Esophagus squamous epithelium (tissue), 5 donors: ENCODE data around the gene CCM2. TPM values are rescaled to one million over a fixed set of nuclear protein-coding genes. Genes with fewer than 3 reads are reported as not detected.
A peak's percentile ranks its signal among the peaks of the same experiment; 100 is the strongest.

Experiments used
- DNase-seq: peaks from one replicate; lab custom pipeline; 2025; lab: John Stamatoyannopoulos, UW
- H3K27ac ChIP-seq, 4 donors: fragments of 200-600 bp; sonication (generic); one replicate each; pipeline ENCODE4 v1.5.1; 2016 to 2019; ENCODE audit warnings: mild to moderate bottlenecking in 1 of 4
- H3K27me3 ChIP-seq, 4 donors: fragments of 200-600 bp; sonication (generic); 1 replicate in 3 of 4; 2 replicates in 1 of 4; pipeline versions ENCODE4 v1.5.1 to v1.6.0; 2017 to 2021; ENCODE audit warnings: antibody characterized with exemption in 1 of 4
- H3K36me3 ChIP-seq, 3 donors: fragments of 200-600 bp; sonication (generic); one replicate each; pipeline ENCODE4 v1.5.1; 2016 to 2019
- H3K4me1 ChIP-seq, 3 donors: fragments of 200-600 bp; sonication (generic); one replicate each; pipeline ENCODE4 v1.5.1; 2017 to 2019
- H3K4me3 ChIP-seq, 4 donors: fragments of 200-600 bp; sonication (generic); 1 replicate in 3 of 4; 2 replicates in 1 of 4; pipeline ENCODE4 v1.5.1; 2016 to 2019; ENCODE audit warnings: mild to moderate bottlenecking in 2 of 4, moderate library complexity in 1 of 4
- H3K9me3 ChIP-seq, 3 donors: fragments of 200-600 bp; sonication (generic); one replicate each; pipeline ENCODE4 v1.5.1; 2016 to 2019
- POLR2A ChIP-seq, 4 donors: fragments of 450-650 bp; IDR thresholded peaks; one replicate each; pipeline ENCODE4 v1.6.1; 2017; ENCODE audit warnings: antibody characterized with exemption in 4 of 4, mild to moderate bottlenecking in 4 of 4, moderate library complexity in 3 of 4
- WGBS, 2 donors: methylation state at CpG; one replicate each; pipeline ENCODE4 v1.1.5; 2018; 5-methylcytosine and 5-hydroxymethylcytosine counted together
- intact Hi-C: fragments of 100-400 bp; cut with DNase I; formaldehyde crosslinking; loops from one replicate; pipeline ENCODE4 v1.15.0; 2022
- total RNA-seq, 4 donors: library from RNA; depleted of rRNA; stranded (reverse); fragments of >200 nt; gene quantifications; one replicate each; pipeline ENCODE4 v1.1.0, GENCODE V29; 2016
- TF ChIP-seq, protein P1 (sequence below), 6 experiments: fragments of 450-650 bp in 4 of 6; fragments of 200-600 bp in 2 of 6; sonication (generic) in 2 of 6; IDR thresholded peaks; one replicate each; pipeline ENCODE4 v1.5.1; 2016 to 2019; ENCODE audit warnings: antibody characterized with exemption in 6 of 6, mild to moderate bottlenecking in 4 of 6, moderate library complexity in 4 of 6
- donor health status: DM: yes; HTN: yes; CAD: no.

CCM2 gene
- total RNA-seq, 4 donors from 2014 or later: 20.0 to 36.3 (median 24.9) TPM

DNA sequence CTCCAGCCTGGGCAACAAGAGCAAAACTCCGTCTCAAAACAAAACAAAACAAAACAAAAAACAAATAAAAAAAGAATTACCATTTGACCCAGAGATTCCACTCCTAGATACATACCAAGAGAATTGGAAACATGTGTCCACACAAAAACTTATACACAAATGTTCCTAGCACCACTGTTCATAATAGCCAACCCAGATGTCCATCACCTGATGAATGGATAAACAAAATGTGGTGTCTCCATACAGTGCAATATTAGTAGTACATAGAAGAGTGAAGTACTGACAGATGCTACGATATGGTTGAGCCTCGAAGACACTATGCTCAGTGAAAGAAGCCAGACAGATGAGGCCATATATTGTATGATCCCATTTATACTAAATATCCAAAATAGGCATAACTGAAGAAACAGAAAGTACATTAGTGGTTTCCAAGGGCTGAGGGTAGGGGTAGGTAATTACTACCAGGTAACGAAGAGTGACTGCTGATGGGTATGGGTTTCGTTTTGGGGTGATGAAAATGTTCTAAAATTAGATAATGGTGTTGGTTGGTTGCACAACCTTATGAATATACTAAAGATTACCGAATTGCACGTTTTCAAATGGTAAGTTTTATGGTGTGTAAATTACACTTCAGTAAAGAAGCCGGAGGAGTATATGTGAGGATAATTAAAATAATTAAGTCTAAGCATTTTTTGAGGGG lies 41.2 kb upstream of the CCM2 start:
- TF ChIP-seq POLR2A (IDR thresholded peaks at IDR 0.05): no peak
- TF ChIP-seq, protein P1, sequence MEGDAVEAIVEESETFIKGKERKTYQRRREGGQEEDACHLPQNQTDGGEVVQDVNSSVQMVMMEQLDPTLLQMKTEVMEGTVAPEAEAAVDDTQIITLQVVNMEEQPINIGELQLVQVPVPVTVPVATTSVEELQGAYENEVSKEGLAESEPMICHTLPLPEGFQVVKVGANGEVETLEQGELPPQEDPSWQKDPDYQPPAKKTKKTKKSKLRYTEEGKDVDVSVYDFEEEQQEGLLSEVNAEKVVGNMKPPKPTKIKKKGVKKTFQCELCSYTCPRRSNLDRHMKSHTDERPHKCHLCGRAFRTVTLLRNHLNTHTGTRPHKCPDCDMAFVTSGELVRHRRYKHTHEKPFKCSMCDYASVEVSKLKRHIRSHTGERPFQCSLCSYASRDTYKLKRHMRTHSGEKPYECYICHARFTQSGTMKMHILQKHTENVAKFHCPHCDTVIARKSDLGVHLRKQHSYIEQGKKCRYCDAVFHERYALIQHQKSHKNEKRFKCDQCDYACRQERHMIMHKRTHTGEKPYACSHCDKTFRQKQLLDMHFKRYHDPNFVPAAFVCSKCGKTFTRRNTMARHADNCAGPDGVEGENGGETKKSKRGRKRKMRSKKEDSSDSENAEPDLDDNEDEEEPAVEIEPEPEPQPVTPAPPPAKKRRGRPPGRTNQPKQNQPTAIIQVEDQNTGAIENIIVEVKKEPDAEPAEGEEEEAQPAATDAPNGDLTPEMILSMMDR (IDR thresholded peaks at IDR 0.05): no peak
- H3K4me1 ChIP-seq: peaks cover 11 to 19% (median 11%) of the 10 kb centered on the region in 3 donors
- H3K4me3 ChIP-seq: no peak overlapping the region
- WGBS, 2 donors: 56 to 63% methylated on average over 8 of the region's 8 CpGs
- no peaks in the 10 kb centered on the region for H3K9me3 ChIP-seq
- intact Hi-C loops: no loop called here
- no peak for DNase-seq
- no peak overlapping the region for H3K27ac ChIP-seq
- H3K36me3 ChIP-seq: no peaks in the 10 kb centered on the region
- H3K27me3 ChIP-seq: peaks cover 0 to 33% (median 0%) of the 10 kb centered on the region in 4 donors

DNA sequence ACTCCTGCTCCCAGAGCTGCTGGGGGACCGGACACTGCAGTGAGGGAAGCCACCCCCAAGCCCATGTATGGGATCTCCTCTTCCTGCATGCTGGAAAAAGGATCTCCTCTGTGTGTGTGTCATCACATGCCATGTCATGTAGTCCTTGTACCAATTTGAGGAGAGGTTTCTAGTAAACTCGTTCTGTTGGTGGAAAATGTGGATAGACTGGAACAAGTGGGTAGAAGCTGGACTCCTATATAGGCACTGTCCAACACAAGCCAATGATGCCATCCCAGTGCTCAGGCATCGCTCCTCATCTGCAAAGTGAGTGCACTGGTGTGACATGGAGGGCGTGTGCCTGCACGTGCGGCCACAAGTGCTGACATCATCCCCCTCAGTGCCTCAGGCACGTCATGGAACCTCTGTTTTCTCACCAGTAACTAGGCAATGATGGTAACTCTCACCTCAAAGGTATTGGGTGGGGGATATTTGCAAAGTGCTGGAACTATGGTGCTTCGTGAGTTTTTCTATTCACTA lies 40.5 kb upstream of the CCM2 start:
- peaks cover 0 to 40% (median 0%) of the 10 kb centered on the region in 4 donors for H3K27me3 ChIP-seq
- DNase-seq: no peak
- intact Hi-C loops: no loop called here
- TF ChIP-seq, protein P1 (IDR thresholded peaks at IDR 0.05): no peak
- no peak for TF ChIP-seq POLR2A (IDR thresholded peaks at IDR 0.05)
- no peak overlapping the region for H3K27ac ChIP-seq
- H3K36me3 ChIP-seq: no peaks in the 10 kb centered on the region
- H3K4me3 ChIP-seq: no peak overlapping the region
- 16 to 28% methylated on average over 8 of the region's 8 CpGs for WGBS, 2 donors
- H3K4me1 ChIP-seq: peaks cover 11 to 19% (median 11%) of the 10 kb centered on the region in 3 donors
- no peaks in the 10 kb centered on the region for H3K9me3 ChIP-seq

DNA sequence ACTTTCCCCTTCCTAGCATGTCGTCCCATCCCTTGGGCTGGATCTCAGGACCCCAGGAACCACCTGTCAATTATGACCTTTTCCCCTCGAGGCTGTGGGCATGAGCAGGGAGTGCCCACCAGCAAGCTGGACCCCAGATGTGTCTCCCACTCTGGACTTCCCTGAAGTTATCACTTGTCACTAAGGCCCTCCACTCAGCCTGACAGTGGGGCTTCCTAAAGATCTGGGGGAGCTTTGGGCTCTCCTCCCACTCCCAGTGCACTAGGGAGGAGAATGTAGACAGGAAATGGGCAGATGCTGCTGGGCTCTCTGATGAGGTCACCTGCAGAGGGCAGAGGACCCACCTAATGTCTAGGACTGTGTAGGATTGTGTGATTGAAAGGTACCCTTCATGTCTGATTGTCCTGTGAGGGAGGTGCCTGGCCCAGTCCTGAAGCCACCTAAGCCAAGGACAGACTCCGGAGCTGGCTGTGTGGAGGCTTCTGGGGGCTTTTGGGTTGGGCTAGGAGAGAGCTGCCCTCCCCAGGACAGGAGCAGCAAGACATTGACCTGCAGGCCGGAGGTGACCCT lies 39.9 kb upstream of the CCM2 start:
- intact Hi-C loops: loop anchor here (10.0 kb wide), 1 partner anchor 175 kb away; no protein-coding TSS in a partner anchor
- H3K9me3 ChIP-seq: no peaks in the 10 kb centered on the region
- peaks cover 11 to 19% (median 11%) of the 10 kb centered on the region in 3 donors for H3K4me1 ChIP-seq
- WGBS, 2 donors: 80 to 89% methylated on average over 1 to 3 of the region's 4 CpGs
- peaks cover 0 to 43% (median 0%) of the 10 kb centered on the region in 4 donors for H3K27me3 ChIP-seq
- no peak overlapping the region for H3K4me3 ChIP-seq
- H3K36me3 ChIP-seq: no peaks in the 10 kb centered on the region
- no peak for DNase-seq
- no peak for TF ChIP-seq POLR2A (IDR thresholded peaks at IDR 0.05)
- TF ChIP-seq, protein P1 (IDR thresholded peaks at IDR 0.05): no peak
- H3K27ac ChIP-seq: no peak overlapping the region

DNA sequence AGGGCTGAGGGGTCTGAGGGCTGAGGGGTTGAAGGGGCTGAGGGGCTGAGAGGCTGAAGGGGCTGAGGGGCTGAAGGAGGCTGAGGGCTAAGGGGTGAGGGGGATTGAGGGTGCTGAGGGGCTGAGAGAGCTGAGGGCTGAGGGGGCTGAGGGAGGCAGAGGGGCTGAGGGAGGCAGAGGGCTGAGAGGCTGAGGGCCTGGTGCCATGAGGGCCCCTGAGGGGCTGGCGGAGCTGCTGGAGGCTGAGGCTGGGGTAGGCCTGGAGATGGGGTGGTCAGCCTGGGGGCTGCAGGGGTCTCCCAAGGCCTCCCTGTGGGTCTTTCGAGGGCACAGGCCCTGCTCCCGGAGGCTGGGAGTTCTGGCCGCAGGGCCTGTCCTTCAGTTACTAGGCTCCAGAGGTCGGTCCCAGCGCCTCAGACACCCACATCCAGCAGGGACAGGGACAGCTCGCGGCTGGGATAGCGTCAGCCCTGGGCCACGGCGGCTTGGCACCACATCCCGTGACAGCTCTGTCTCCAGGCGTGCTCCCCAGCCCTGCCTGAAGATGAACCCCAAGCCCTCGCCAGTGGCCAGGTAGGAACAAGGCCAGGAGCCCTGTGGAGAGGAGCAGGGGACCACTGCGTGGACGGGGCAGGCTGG lies 38.0 kb upstream of the CCM2 start:
- H3K4me1 ChIP-seq: peaks cover 11 to 19% (median 11%) of the 10 kb centered on the region in 3 donors
- WGBS, 2 donors: 68 to 100% methylated on average over 2 to 9 of the region's 16 CpGs
- no peak for TF ChIP-seq POLR2A (IDR thresholded peaks at IDR 0.05)
- TF ChIP-seq, protein P1 (IDR thresholded peaks at IDR 0.05): no peak
- H3K9me3 ChIP-seq: no peaks in the 10 kb centered on the region
- H3K36me3 ChIP-seq: no peaks in the 10 kb centered on the region
- no peak overlapping the region for H3K27ac ChIP-seq
- H3K27me3 ChIP-seq: peaks cover 0 to 43% (median 0%) of the 10 kb centered on the region in 4 donors
- H3K4me3 ChIP-seq: peak overlapping the region; percentile 18 to 64 (median 44)
- intact Hi-C loops: loop anchor here (10.0 kb wide), 1 partner anchor 173 kb away; no protein-coding TSS in a partner anchor
- no peak for DNase-seq
